Stimulated activated CD8-positive, alpha-beta memory T cell treated with anti-CD3 and anti-CD28 coated beads, Interleukin-4, amount 100 ng/mL, for 24 hours (primary cell): ENCODE measurements around the gene C17orf100.
"Not testable (repeated sequence)": the region's sequence is repeated elsewhere in the genome, so short reads cannot be mapped to it uniquely, and the experiment has no call there.

Source experiments
- DNase-seq: peaks from one replicate; pipeline ENCODE4 v3.0.0-alpha.2; 2020; ENCODE audit warnings: low read depth

Gene C17orf100

DNA sequence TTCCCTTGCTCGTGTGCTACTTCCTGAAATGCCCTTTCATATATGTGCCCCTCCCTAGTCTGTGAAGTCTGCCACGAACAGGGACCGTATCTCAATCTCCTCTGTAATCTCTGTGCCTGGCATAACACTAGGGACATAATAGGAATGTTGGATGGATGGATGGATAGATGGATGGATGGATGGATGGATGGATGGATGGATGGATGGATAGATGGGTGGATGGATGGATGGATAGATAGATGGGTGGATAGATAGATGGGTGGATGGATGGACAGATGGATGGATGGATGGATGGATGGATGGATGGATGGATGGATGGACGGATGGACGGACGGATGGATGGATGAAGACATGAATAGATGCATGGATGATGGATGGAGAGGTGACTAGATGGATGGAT, 40.4 kb downstream of the C17orf100 start:
- not testable (repeated sequence) for DNase-seq

DNA sequence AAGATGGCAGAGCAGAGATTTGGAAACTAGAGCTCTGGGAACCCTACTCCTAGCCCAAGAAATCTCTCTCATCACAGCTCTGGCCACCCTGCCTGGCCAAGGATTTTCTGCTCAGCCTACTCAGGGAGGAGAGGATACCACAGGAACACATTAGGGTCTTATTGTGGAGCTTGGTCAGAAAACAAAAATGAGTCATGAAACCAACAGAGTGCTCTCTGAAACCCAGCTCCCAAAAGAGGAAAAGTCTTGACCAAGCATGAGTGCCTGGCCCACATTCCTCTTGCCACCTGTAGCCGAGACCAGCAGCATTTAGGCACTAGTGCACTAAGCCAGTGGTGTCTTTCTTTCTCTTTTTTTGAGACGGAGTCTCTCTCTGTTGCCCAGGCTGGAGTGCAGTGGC, 43.5 kb downstream of the C17orf100 start:
- DNase-seq, result no peak

DNA sequence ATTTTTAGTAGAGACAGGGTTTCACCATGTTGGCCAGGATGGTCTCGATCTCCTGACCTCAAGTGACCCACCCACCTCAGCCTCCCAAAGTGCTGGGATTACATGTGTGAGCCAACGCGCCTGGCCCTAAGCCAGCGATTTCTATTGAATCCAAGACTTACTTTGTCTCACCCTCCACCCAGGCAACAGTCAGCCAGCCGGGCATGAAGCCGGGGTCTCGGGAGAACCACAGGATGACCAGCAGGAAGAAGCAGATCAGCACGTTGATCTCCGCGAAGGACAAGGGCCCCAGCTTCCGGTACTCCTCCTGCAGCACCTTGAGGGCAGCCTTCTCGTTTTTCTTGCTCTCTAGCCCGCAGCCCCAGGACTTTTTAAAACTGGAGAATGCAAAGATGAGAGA, 44.0 kb downstream of the C17orf100 start:
- DNase-seq, result no peak

DNA sequence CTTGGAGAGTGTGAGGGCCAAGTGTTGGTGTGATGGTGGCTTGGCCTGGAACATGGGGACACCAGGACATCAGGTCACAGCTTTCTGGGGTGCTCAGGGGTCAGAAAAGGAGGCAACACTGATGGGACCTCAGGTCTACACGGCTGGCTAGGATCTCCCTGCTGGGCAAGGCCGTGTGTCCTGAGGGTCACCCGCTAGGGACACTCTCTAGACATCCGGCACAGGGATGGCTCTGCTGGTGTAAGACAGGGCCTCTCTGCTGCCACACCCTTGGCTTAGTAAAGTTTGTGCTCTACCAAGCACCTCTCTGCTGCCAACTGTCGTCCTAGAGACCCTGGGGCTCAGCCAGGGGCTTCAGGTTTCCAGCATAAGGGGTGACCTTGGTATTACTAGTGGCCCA, 45.3 kb downstream of the C17orf100 start:
- DNase-seq, result no peak

DNA sequence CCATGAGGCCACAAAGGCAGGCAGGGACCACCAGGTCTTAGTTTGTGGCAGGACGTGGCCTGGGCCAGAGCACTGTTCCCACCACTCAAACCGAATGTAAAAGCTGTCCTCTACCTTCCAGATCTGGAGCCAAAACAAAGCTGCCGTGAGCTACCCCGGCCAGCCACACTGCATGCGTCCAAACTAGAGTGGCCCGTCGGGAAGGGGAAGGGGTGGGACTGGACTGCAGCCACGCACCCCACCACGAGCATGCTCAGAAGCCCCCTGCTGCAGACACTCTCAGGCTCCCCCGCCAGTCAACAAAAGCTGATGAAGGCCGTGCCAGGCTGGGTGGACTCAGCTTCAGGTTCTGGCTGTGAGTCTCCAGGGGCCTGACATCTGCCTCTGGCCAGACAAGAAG, 46.4 kb downstream of the C17orf100 start:
- no peak for DNase-seq

DNA sequence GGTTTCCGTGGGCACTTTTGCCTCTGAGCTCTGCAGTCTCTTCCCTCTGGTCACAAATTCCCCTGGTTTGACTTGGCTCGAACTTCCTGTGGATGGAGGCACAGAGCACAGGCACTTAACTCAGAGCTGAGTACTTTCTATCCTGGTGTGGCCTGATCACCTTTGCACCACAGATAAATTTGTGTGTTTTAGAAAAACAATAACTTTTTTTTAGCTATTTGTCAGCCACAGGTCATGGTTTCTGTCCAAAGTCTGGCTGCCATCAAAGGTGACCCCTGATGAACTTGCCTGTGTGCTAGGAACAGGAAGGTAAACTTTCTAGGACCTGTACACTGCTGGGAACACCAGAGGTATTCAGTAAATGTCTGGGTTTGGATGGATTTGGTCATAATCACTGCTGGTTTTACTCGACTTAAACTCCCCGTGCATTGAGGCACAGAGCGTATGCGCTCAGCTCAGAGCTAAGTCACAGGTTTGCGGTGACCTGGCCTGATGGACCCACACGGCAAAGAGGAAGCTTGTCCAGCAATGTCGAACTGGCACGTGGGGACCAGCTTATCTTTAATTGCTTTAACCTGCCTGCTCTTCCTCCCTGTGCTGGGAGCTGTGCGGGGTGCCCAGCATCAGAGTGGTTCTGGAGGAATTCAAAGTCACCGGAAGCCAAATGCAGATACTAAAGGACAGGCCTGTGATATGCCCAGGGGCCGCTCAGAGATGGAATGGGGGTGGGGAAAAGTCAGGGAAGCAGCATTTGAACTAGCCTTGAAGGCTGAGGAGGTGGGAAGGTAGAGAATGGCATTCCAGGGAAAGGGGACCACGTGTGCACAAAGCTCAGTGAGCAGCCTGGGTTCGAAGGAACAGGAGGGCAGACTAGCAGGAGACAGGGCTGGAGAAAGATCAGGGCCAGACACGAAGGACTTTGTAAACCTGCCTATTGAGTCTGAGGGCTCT, 48.7 kb downstream of the C17orf100 start:
- no peak for DNase-seq

DNA sequence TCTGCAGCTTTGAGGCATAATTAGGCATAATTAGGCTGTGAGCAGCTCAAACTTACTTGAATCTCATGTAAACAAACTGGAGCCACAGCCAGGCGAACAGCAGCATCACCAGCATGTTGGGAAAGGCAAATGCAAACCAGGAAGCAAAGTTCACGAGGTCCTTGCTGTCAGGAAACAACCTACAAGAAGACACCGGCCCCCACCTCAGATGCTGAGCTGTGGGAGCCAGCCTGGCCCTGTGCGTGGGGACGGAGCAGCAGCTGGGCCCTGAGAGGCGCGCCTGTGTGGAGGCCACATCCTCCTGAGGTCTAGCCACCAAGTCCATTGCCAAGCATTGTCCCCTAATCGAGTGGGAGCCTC, 49.4 kb downstream of the C17orf100 start:
- no peak for DNase-seq

DNA sequence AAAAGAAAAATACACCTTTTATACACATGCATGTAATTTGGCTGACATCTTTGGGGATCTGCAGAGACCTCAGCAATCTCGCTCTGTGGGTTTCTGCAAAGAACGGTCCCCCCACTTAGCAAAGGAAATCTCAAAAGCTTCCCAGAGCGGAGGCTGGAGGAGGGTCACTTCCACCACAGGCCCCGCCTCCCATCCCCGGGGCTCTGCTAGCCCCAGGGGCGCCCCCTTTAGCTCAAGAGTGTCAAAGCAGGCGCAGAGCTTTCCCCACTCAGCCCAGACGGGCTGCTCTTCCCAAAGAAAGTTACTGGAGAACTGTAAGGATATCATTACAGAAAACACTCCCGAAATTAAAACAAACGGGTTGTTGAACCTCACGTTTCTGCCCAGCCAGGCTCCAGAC, 50.2 kb downstream of the C17orf100 start:
- peak; percentile 35 for DNase-seq

DNA sequence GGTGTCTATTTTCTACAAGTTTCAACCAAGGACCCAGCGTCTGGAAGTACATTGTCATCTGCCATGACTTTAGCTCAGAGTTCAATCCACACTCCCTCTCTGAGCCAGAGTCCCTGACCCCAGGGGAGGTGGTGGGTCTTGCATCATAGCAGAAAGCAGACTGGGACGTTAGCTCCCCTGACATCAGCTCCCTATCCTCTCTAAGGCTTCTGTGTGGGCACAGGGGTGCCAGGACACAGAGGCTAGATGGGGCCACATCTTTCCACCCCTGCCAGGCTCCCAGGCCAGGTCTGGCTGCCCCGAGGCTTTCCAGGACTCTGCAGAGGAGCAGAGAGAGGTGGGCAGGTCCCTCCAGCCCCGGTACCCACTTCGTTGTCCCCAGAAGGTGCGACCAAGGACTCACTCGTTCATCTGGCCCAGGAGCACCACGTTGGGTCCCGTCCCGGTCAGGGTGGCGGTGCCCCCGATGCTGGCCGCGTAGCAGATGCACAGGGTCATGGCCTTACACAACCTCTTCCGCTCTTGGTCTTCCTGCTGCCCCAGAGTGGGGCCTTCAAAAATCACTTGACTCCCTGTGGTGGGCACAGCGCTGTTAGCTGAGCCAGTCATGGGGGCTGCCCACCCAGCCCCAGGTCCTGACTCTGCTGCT, 51.1 kb downstream of the C17orf100 start:
- no peak for DNase-seq
